NCI-H82 (cell line): ENCODE measurements around the gene BBC3.
"Not testable (repeated sequence)": the region's sequence is repeated elsewhere in the genome, so short reads cannot be mapped to it uniquely, and the experiment has no call there.

ENCODE experiments used
- DNase-seq: peaks from one replicate; lab custom pipeline; 2025; lab: John Stamatoyannopoulos, UW

The BBC3 gene

GRCh38 chr19:47230921-47231214 is at the start of gene BBC3:
BBC3 (minus strand) TSS chr19:47231199; CDS start chr19:47228431, 2,768 bp downstream.
- no peak for DNase-seq

- DNase-seq = peak; percentile 67
Observed at GRCh38 chr19:47280183-47280797, 49.3 kb upstream of the BBC3 start.

- DNase-seq = not testable (repeated sequence)
Observed at GRCh38 chr19:47276513-47276912, 45.5 kb upstream of the BBC3 start.

GRCh38 chr19:47275791-47276461 is 44.9 kb upstream of the BBC3 start:
- no peak for DNase-seq

- peak; percentile 56 for DNase-seq
Observed at GRCh38 chr19:47274891-47275761, 44.1 kb upstream of the BBC3 start.

GRCh38 chr19:47274071-47274890 is 43.3 kb upstream of the BBC3 start, which contains the start of gene INAFM1:
INAFM1 (plus strand) TSS chr19:47274885; CDS start chr19:47274920, 35 bp downstream.
- DNase-seq = peak; percentile 95

- DNase-seq = peak; percentile 96
Observed at GRCh38 chr19:47273313-47274070, 42.5 kb upstream of the BBC3 start.

GRCh38 chr19:47272448-47273312 is 41.7 kb upstream of the BBC3 start:
- peak; percentile 98 for DNase-seq

GRCh38 chr19:47271949-47272348 is 41.0 kb upstream of the BBC3 start:
- no peak for DNase-seq

GRCh38 chr19:47270408-47270807 is 39.4 kb upstream of the BBC3 start:
- no peak for DNase-seq

GRCh38 chr19:47269596-47269995 is 38.6 kb upstream of the BBC3 start:
- no peak for DNase-seq

GRCh38 chr19:47268028-47268427 is 37.0 kb upstream of the BBC3 start:
- DNase-seq = no peak

- peak; percentile 55 for DNase-seq
Observed at GRCh38 chr19:47267350-47267759, 36.4 kb upstream of the BBC3 start.

- DNase-seq = no peak
Observed at GRCh38 chr19:47266401-47266941, 35.5 kb upstream of the BBC3 start.

GRCh38 chr19:47264629-47265028 is 33.6 kb upstream of the BBC3 start:
- DNase-seq = no peak

GRCh38 chr19:47261946-47262793 is 31.2 kb upstream of the BBC3 start:
- not testable (repeated sequence) for DNase-seq

- no peak for DNase-seq
Observed at GRCh38 chr19:47260476-47260875, 29.5 kb upstream of the BBC3 start.

- DNase-seq = no peak
Observed at GRCh38 chr19:47258895-47259555, 28.0 kb upstream of the BBC3 start.
